SIG-M5 (cell line): ENCODE data around the gene PTPN23.
"Not testable (repeated sequence)": the region's sequence is repeated elsewhere in the genome, so short reads cannot be mapped to it uniquely, and the experiment has no call there.

ENCODE experiments used
- DNase-seq: peaks from one replicate; lab custom pipeline; 2025; lab: John Stamatoyannopoulos, UW

The PTPN23 gene

DNA sequence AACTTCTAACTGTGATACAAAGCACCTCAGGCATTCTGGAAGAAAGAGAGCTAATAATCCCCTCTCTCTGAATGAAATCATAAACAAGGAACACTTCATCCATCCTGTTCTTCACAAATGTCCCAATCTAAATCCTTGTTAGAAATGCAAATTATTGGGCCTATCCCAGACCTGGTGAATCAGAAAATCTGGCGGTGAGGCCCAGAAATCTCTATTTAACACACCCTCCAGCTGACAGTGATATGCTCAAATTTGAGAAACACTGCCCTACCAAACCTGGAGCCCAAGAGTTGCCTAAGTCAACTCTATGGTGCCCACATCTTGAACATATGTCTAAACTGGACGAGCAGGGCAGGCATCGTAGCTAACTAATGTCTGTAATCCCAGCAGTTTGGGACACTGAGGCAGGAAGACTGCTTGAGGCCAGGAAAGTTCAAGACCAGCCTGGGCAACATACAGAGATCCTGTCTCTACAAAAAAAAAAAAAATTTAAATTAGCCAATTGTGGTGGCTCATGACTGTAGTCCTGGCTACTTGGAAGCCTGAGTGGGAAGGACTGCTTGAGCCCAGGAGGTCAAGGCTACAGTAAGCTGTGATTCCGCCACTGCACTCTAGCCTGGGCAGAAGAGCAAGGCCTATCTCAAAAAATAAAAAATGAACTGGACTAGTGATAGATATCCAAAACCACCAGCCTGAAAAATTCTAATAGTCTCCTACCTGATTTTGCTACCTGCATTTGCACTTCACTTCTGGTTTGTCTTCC, 71.8 kb downstream of the PTPN23 start:
- DNase-seq: no peak

DNA sequence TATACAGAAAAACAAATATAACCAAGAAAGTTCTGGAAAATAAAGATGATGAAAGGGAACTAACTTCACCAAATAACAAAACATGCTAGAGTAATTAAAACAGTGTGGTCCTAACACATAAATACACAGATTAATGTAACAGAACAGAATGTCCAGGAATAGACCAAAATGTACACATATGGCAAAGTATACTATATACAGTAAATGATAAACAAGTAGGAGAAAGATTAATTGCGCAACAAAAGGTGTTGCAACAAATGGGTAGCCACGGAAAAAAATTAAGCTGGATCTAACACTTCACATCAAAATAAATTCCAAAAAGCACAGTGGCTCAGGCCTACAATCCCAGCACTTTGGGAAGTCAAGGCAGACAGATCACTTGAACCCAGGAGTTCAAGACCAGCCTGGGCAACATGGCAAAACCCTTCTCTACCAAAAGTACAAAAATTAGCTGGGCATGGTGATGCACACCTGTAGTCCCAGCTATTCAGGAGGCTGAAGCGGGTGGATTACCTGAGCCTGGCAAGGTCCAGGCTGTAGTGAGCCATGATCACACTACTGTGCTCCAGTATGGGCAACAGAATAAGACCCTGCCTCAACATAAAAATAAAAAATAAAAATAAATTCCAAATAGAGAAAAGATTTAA, 75.1 kb downstream of the PTPN23 start:
- no peak for DNase-seq

DNA sequence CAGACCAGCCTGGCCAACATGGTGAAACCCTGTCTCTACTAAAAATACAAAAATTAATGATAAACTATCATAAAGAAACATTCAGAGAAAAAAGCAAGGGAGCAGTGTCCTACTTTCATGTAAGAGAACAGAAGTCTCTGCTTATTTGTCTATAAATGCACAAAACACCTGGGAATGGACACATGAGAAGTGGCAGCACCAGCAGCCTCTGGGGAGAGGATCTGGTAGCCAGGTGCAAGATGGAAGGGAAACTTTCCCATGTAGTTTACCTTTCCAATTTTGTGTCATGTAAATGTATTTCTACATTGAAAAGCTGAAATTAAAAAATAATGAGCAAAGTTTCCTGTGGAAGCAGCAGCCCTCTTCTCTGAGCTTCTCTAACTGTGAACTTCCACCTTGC, 76.2 kb downstream of the PTPN23 start:
- DNase-seq: no peak

- DNase-seq: not testable (repeated sequence)
Measured at GRCh38 chr3:47459534-47460085, 78.8 kb downstream of the PTPN23 start.
